ENCODE data around the gene MPO.

MPO gene

GRCh38 chr17:58270476-58271215 lies 10.1 kb downstream of the MPO start:
- no peaks in the 10 kb centered on the region for H3K36me3 ChIP-seq (ENCODE audit: control insufficient read depth, low read depth, low read length)
- no peak overlapping the region for H3K27ac ChIP-seq (ENCODE audit: low read length)
- no peaks in the 10 kb centered on the region for H3K9me3 ChIP-seq (ENCODE audit: control insufficient read depth, low read depth, low read length)
- H3K9ac ChIP-seq (ENCODE audit: low read length), result no peak overlapping the region
- H3K4me1 ChIP-seq (ENCODE audit: control insufficient read depth, low read depth, low read length), result no peaks in the 10 kb centered on the region
- H3K27me3 ChIP-seq (ENCODE audit: control insufficient read depth, insufficient read depth, low read length), result no peaks in the 10 kb centered on the region
- no peak overlapping the region for H3K4me3 ChIP-seq (ENCODE audit: low read length)

GRCh38 chr17:58269557-58270291 lies 11.0 kb downstream of the MPO start:
- no peaks in the 10 kb centered on the region for H3K36me3 ChIP-seq (ENCODE audit: control insufficient read depth, low read depth, low read length)
- no peak overlapping the region for H3K9ac ChIP-seq (ENCODE audit: low read length)
- H3K9me3 ChIP-seq (ENCODE audit: control insufficient read depth, low read depth, low read length), result no peaks in the 10 kb centered on the region
- no peaks in the 10 kb centered on the region for H3K4me1 ChIP-seq (ENCODE audit: control insufficient read depth, low read depth, low read length)
- H3K4me3 ChIP-seq (ENCODE audit: low read length), result no peak overlapping the region
- H3K27ac ChIP-seq (ENCODE audit: low read length), result no peak overlapping the region
- H3K27me3 ChIP-seq (ENCODE audit: control insufficient read depth, insufficient read depth, low read length), result peaks cover 2% of the 10 kb centered on the region

GRCh38 chr17:58268774-58269556 lies 11.8 kb downstream of the MPO start:
- Histone ChIP-seq H3K27me3 (ENCODE audit: control insufficient read depth, insufficient read depth, low read length) (peaks cover 7% of the 10 kb centered on the region), H3K36me3 (ENCODE audit: control insufficient read depth, low read depth, low read length) (no peaks in the 10 kb centered on the region), H3K4me3 (ENCODE audit: low read length) (no peak overlapping the region), H3K9me3 (ENCODE audit: control insufficient read depth, low read depth, low read length) (no peaks in the 10 kb centered on the region), H3K9ac (ENCODE audit: low read length) (no peak overlapping the region), H3K27ac (ENCODE audit: low read length) (no peak overlapping the region), H3K4me1 (ENCODE audit: control insufficient read depth, low read depth, low read length) (no peaks in the 10 kb centered on the region)

GRCh38 chr17:58268326-58268725 lies 12.4 kb downstream of the MPO start:
- Histone ChIP-seq H3K27me3 (ENCODE audit: control insufficient read depth, insufficient read depth, low read length) (peaks cover 7% of the 10 kb centered on the region), H3K9ac (ENCODE audit: low read length) (no peak overlapping the region), H3K4me3 (ENCODE audit: low read length) (no peak overlapping the region)

GRCh38 chr17:58267347-58268324 lies 13.1 kb downstream of the MPO start:
- H3K27me3 ChIP-seq (ENCODE audit: control insufficient read depth, insufficient read depth, low read length), result peaks cover 7% of the 10 kb centered on the region
- H3K4me1 ChIP-seq (ENCODE audit: control insufficient read depth, low read depth, low read length), result no peaks in the 10 kb centered on the region
- no peaks in the 10 kb centered on the region for H3K36me3 ChIP-seq (ENCODE audit: control insufficient read depth, low read depth, low read length)
- H3K27ac ChIP-seq (ENCODE audit: low read length), result no peak overlapping the region
- H3K4me3 ChIP-seq (ENCODE audit: low read length), result no peak overlapping the region
- H3K9me3 ChIP-seq (ENCODE audit: control insufficient read depth, low read depth, low read length), result no peaks in the 10 kb centered on the region
- H3K9ac ChIP-seq (ENCODE audit: low read length), result no peak overlapping the region

More at GRCh38 chr17:58268326-58268725, 12.4 kb downstream of the MPO start:
- Histone ChIP-seq H3K9me3 (ENCODE audit: control insufficient read depth, low read depth, low read length) (no peaks in the 10 kb centered on the region), H3K36me3 (ENCODE audit: control insufficient read depth, low read depth, low read length) (no peaks in the 10 kb centered on the region), H3K4me1 (ENCODE audit: control insufficient read depth, low read depth, low read length) (no peaks in the 10 kb centered on the region), H3K27ac (ENCODE audit: low read length) (no peak overlapping the region)

GRCh38 chr17:58265902-58266875 lies 14.5 kb downstream of the MPO start:
- Histone ChIP-seq H3K27me3 (ENCODE audit: control insufficient read depth, insufficient read depth, low read length) (peaks cover 18% of the 10 kb centered on the region), H3K4me1 (ENCODE audit: control insufficient read depth, low read depth, low read length) (no peaks in the 10 kb centered on the region), H3K36me3 (ENCODE audit: control insufficient read depth, low read depth, low read length) (no peaks in the 10 kb centered on the region), H3K9ac (ENCODE audit: low read length) (no peak overlapping the region), H3K27ac (ENCODE audit: low read length) (no peak overlapping the region), H3K9me3 (ENCODE audit: control insufficient read depth, low read depth, low read length) (no peaks in the 10 kb centered on the region), H3K4me3 (ENCODE audit: low read length) (no peak overlapping the region)

GRCh38 chr17:58265271-58265670 lies 15.5 kb downstream of the MPO start:
- Histone ChIP-seq H3K9me3 (ENCODE audit: control insufficient read depth, low read depth, low read length) (no peaks in the 10 kb centered on the region), H3K27me3 (ENCODE audit: control insufficient read depth, insufficient read depth, low read length) (peaks cover 27% of the 10 kb centered on the region), H3K4me3 (ENCODE audit: low read length) (no peak overlapping the region), H3K27ac (ENCODE audit: low read length) (no peak overlapping the region), H3K36me3 (ENCODE audit: control insufficient read depth, low read depth, low read length) (no peaks in the 10 kb centered on the region), H3K9ac (ENCODE audit: low read length) (no peak overlapping the region), H3K4me1 (ENCODE audit: control insufficient read depth, low read depth, low read length) (no peaks in the 10 kb centered on the region)

GRCh38 chr17:58264407-58265103 lies 16.2 kb downstream of the MPO start:
- Histone ChIP-seq H3K36me3 (ENCODE audit: control insufficient read depth, low read depth, low read length) (no peaks in the 10 kb centered on the region), H3K9me3 (ENCODE audit: control insufficient read depth, low read depth, low read length) (no peaks in the 10 kb centered on the region), H3K4me1 (ENCODE audit: control insufficient read depth, low read depth, low read length) (no peaks in the 10 kb centered on the region), H3K4me3 (ENCODE audit: low read length) (no peak overlapping the region), H3K9ac (ENCODE audit: low read length) (no peak overlapping the region), H3K27ac (ENCODE audit: low read length) (no peak overlapping the region), H3K27me3 (ENCODE audit: control insufficient read depth, insufficient read depth, low read length) (peaks cover 32% of the 10 kb centered on the region)

GRCh38 chr17:58263773-58264172 lies 17.0 kb downstream of the MPO start:
- Histone ChIP-seq H3K36me3 (ENCODE audit: control insufficient read depth, low read depth, low read length) (no peaks in the 10 kb centered on the region), H3K9ac (ENCODE audit: low read length) (no peak overlapping the region), H3K27ac (ENCODE audit: low read length) (no peak overlapping the region), H3K4me1 (ENCODE audit: control insufficient read depth, low read depth, low read length) (no peaks in the 10 kb centered on the region), H3K4me3 (ENCODE audit: low read length) (no peak overlapping the region), H3K9me3 (ENCODE audit: control insufficient read depth, low read depth, low read length) (no peaks in the 10 kb centered on the region), H3K27me3 (ENCODE audit: control insufficient read depth, insufficient read depth, low read length) (peaks cover 36% of the 10 kb centered on the region)

- H3K4me3 ChIP-seq (ENCODE audit: low read length), result no peak overlapping the region
- H3K9me3 ChIP-seq (ENCODE audit: control insufficient read depth, low read depth, low read length), result no peaks in the 10 kb centered on the region
- no peak overlapping the region for H3K9ac ChIP-seq (ENCODE audit: low read length)
- no peak overlapping the region for H3K27ac ChIP-seq (ENCODE audit: low read length)
- no peaks in the 10 kb centered on the region for H3K36me3 ChIP-seq (ENCODE audit: control insufficient read depth, low read depth, low read length)
- H3K27me3 ChIP-seq (ENCODE audit: control insufficient read depth, insufficient read depth, low read length), result peaks cover 46% of the 10 kb centered on the region
- H3K4me1 ChIP-seq (ENCODE audit: control insufficient read depth, low read depth, low read length), result no peaks in the 10 kb centered on the region
Observed at GRCh38 chr17:58262149-58262548, 18.6 kb downstream of the MPO start.
